Vein endothelial cell (primary cell): ENCODE measurements around the gene MTLN. TPM values are rescaled to one million over a fixed set of nuclear protein-coding genes. Genes with fewer than 3 reads are reported as not detected.

Experiments used
- total RNA-seq: library from RNA; depleted of rRNA; stranded (reverse); fragments of >200 nt; gene quantifications from 2 replicates; pipeline ENCODE4 v1.2.3, GENCODE V29; 2012

MTLN gene, protein sequence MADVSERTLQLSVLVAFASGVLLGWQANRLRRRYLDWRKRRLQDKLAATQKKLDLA
- total RNA-seq, result 21.6 and 36.6 TPM in 2 replicates

DNA sequence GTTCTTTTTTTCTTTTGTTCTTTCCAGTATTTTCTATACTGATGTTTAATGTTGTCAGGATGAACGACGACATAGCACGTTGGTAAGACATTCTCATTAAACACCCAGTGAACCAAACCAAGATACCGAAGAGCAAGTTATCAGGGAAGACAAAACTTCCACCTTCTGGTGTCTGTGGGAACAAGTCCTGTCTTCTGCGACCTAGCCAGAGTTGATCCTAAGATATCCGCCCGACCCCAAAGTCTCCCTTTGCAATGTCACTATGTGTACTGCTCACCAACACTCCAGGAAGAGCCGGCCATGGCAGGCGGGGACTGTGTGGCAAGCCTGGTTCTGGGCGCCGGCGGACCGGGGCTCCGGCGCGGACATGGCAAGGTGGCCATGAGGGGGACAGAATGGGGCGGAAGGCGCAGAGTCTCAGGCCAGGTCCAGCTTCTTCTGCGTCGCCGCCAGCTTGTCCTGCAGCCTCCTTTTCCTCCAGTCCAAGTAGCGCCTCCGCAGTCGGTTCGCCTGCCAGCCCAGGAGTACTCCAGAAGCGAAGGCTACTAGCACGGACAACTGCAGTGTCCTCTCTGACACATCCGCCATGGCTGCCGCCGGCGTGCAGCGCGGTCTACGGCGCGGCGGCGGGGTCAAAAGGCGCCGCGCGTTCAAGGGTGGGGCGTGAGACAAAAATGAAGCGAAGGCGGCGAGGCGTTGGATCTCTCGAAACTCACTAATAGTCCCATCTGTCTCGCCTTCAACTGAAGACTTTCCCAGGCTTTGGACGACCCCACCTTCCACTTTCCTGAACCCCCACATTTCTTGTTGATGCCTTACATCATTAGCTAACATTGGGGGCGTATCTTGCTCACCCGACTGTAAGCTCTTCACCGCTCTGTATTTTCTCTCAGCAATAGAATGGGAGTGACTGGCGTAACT, at the start of gene MTLN:
MTLN (minus strand) TSS at position 610 of the 921 bp plus-strand sequence; CDS start at position 588, 22 bp downstream.

DNA sequence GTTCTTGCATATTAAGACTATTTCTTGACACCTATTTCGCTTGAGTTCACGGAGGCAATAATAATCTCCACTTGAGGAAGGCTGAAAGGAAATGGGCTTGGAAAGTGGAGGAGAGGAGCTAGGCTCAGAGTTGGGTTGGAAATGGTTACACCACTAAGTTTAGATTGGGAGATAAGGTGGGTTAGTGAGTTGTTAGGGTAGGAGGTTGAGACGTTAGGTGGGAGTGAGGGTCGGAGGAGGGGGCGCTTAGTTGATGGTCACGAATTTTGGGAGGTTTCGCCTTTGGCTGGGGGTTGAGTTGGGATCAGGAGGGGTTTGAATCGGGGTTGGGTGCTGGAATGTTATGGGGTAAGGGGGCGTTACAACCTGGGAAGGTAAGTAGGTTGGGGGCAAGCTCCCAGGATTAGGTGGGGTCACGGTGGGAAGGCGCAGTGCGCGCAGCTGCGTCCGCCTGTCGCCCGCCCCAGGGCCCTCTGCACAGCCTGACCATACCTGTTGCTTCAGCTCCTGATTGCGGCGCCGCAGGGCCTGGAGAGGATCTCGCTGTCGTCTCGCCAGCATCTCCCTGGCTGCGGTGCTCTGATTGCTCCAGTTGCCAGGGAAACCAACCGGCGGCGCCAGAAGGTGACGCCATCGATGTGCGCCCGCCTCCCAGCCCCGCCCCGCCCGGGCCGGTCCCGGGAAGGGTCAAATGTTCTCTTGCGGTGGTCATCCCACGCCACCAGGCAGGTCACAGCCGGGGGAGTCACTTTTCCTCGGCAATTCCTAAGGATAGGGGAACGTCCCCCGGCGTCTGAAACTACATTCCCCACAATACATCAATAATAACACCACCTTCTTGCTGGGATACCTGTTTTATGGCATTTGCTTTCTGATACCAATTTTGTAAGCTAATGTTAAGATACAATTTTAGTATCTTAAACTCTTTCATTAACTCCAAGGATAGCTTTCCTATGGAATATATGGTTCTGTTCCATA, 7.7 kb downstream of the MTLN start, which contains the start of gene NPHP1:
NPHP1 (minus strand) TSS at position 606 of the 978 bp plus-strand sequence; CDS start at position 561, 45 bp downstream.

Other genes starting within 250 kb of the MTLN start
- gene MALL, start 96.7 kb downstream of the MTLN start, total RNA-seq, result 67.0 and 130 TPM in 2 replicates
- gene NPHP1, start 7.5 kb downstream of the MTLN start, total RNA-seq, result 4.6 and 6.6 TPM in 2 replicates